Dermis microvascular lymphatic vessel endothelial cell (primary cell): ENCODE measurements around the gene INIP. TPM values are rescaled to one million over a fixed set of nuclear protein-coding genes. Genes with fewer than 3 reads are reported as not detected.
"Not testable (repeated sequence)": the region's sequence is repeated elsewhere in the genome, so short reads cannot be mapped to it uniquely, and the experiment has no call there.

Experiments used
- DNase-seq, 2 donors: peaks; one replicate each; pipeline versions ENCODE4 v3.0.0 to v3.0.0-alpha.2; 2010; ENCODE audit warnings: low read depth in 2 of 2
- total RNA-seq: library from RNA; depleted of rRNA; stranded (reverse); fragments of >200 nt; gene quantifications from 2 replicates; pipeline ENCODE4 v1.2.1, GENCODE V29; 2014

The INIP gene
- total RNA-seq, 1 donor from 2014 or later: 16.3 TPM

- DNase-seq: no peak
These were observed 25.4 kb upstream of the INIP start for GRCh38 chr9:112743216-112743836.

DNA sequence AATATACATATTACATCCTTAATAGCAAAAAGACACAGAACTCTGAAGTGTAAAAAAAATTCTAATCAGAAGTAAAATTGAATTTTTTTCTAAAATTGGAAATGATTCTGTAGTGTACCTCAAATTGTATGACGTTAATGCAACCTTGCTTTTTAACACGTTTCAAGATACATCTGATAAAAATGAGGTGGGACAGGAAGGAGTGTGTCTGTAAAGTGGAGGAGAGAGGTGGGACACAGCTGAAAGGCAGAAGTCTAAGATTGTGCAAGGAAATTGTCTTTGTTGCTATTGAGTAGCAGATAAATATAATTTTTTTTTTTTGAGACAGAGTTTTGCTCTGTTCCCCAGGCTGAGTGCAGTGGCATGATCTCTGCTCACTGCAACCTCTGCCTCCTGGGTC is 17.0 kb upstream of the INIP start:
- DNase-seq: no peak

- no peak for DNase-seq
These were observed 14.1 kb upstream of the INIP start for GRCh38 chr9:112731971-112732370.

GRCh38 chr9:112728401-112728800 is 10.5 kb upstream of the INIP start:
- DNase-seq: no peak

DNA sequence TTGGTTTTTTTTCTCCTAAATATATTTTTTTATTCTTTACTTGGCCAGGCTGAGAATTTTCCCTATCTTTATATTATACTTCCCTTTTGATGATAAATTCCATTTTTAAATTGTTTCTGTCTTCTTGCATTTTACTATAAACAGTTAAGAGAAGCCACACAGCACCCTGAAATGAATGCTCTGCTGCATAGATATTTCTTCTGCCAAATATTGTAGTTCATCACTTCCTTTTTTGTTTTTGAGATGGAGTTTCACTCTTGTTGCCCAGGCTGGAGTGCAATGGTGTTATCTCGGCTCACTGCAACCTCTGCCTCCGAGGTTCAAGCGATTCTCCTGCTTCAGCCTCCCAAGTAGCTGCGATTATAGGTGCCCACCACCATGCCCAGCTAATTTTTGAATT is 8.5 kb upstream of the INIP start:
- DNase-seq: no peak

- DNase-seq: no peak
These were observed 8.0 kb upstream of the INIP start for GRCh38 chr9:112725961-112726360.

- DNase-seq: not testable (repeated sequence)
These were observed 4.8 kb upstream of the INIP start for GRCh38 chr9:112722749-112723148.

DNA sequence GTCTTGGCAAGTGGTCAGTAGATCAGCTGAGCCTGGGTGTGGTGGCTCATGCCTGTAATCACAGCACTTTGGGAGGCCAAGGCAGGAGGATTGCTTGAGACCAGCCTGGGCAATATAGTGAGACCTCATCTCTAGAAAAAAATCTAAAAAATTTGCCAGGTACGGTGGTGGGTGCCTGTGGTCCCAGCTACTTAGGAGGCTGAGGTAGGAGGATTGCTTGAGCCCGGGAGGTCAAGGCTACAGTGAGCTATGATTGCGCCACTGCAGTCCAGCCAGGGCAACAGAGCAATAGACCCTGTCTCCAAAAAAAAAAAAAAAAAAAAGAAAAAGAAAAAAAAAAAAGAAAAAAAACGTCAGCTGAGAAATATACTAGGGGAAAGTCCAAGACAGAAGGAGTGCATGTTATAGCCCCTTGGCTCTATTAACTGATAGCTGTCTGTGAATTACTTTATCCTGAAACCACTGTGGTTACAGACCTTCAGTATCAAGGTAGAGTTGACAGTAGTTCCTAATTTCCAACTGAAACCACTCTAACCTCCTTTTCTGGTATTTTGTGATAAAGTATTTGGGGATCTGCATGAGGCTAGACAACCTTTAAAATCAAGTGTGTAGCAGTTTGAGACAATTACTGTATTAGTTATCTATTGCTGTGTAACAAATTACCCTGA is 2.3 kb upstream of the INIP start:
- no peak for DNase-seq

DNA sequence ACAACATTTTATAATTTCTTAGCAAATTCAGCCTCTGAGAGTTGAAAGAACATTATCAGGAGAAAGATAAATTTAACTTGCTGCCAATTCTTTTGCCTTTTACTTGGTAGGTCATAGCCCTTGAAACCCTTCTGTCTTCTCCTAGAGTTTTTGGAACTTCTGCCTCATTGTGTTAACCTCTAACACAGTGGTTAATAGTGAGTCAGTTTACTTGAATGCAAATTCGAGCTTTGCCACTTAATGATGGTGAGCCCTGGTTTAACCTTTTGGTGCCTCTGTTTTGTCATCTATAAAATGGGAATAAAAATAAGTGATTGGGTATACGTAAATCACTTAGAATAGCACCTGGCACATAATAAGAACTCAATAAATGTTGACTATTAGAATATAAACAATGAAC is 1.8 kb upstream of the INIP start:
- no peak for DNase-seq

DNA sequence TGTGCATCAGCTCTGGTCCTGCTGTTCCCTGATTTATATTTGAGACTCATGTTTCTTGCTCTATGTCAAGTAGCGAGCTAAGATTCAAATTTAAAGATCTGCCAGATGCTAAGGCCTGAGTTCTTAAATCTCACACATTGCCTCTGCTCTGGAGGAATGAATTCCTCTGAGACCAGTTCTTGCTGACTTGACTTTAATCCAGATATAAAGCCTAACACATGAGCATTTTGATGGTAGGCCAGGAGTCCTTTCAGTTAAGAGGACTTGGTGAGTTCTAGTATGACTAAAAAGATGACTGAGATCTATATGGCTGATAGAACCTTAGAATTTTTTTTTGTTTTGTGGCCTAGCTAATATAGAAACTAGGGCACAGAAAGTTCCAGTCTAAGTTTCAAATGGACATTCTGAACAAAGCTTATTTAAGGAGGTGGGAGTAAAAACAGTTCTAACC is 1.3 kb upstream of the INIP start:
- DNase-seq: no peak

DNA sequence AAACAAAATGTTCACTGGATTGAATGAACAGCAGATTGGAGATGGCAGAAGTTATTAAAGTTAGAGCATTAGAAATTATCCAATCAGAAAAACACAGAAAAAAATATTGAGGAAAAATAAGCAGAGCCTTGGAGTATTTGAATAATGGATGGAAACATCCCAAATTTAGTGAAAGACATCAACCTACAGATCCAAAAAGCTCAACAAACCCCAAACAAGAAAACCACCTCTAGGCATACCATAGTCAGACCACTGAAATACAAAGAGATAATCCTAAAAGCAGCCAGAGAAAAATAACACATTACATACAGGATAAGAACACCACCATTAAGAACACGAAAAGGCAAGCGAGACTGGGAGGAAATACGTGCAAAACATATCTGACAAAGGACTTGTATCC is 5.2 kb downstream of the INIP start:
- DNase-seq: no peak

DNA sequence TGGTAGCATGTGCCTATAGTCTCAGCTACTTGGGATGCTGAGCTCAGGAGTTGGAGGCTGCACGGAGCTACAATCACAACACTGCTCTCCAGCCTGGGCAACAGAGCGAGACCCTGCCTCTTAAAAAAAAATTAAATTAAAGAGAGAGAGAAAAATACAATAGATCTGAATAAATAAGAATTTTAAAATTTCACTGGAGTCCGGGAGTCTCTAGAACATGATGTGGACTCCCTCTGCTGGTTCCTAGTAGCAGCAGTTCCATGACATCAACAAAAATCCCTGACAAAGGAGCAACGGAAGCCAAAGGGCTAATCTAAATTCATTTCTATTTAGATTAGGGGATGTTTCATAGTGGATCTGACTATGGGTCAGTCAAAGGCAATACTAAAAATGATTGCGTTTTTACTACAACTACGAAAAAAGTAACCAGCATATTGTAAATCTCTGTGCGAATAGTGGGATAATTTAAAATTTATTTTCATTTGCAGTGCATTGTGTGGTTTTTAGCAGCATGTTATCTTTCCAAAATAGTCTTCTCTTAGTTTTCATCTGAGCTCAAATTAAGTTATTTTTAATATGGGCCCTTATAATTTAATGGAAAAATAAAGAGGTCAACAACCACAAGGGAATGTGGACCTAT is 6.7 kb downstream of the INIP start:
- peak; percentile 50 to 57 for DNase-seq

- peak; percentile 36 for DNase-seq
These were observed 12.0 kb downstream of the INIP start for GRCh38 chr9:112705768-112706427.

DNA sequence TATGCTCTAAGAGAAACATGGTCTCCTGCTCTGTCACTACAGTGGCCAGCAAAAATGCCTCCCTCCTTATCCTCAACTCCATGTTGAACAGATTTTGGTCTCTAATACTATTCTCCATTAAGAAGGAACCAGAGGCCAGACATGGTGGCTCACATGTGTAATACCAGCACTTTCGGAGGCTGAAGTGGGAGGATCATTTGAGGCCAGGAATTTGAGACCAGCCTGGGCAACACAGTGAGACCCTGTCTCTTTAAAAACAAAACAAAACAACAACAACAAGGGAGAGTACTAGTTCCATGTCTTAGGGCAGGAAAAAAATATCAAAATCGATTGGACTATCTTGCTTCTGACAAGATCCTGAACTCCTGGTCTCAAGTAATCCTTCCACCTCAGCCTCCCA is 14.6 kb downstream of the INIP start:
- no peak for DNase-seq

DNA sequence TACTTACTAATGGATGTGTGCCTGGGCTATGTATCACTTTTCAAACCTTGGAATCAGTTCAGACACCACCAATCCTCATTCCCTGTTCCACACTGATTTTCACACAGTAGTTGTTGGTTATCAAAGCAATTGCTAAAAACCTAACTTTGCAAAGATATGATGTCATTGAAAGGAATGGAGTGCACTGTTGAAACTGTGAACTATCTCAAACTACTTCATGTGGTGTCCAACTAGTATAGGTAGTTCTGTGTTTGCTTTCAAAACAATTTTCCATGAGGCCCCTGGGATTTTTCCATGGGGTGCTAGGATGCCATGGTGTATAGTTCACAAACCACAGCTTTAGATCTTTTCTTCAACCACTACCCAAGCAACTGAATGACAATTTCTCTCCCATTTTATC is 17.8 kb downstream of the INIP start:
- no peak for DNase-seq

GRCh38 chr9:112699230-112699629 is 18.7 kb downstream of the INIP start:
- no peak for DNase-seq

DNA sequence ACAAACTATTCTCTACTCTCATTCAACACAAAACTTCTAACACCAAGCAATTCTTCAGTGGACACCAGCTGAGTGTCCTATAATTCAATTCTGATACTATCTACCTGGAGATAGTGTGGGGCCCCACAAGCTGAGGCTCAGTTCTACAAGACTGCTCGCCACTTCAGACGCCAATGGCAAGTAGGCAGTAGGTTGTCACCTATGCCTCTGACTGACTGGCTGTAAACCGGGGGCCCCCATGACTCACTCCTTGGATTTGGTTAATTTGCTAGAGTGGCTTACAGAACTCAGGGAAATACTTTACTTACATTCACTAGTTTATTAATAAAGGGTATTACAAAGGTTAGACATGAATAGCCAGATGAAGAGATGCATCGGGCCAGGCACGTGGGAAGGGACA is 21.5 kb downstream of the INIP start:
- no peak for DNase-seq

- DNase-seq: no peak
These were observed 23.0 kb downstream of the INIP start for GRCh38 chr9:112694706-112695555.

DNA sequence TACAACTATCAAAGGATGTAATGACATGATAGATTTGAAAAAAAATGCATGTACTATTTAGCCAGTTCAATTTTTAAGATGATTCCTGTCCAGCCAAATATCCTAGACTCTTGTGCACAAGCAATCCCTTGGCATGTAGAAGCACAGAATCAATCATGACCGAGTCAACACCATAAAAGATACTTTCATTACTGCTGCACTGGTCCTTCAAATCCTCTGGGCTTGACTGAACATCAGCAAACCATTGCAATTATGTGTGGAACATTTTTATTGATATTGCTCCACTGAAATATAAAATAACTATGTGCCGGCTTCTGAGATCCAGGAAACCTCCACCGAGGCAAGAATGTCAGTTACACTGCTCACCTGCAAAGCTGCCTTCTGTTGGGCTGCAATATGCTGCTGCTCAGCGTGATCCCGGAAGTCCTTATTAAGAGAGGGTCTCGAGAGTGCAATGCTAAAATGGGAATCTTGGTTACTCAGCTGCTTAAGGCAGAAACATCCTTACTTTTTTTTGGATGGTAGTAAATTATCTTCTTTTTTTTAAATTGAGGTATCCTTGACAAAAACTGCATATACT is 28.7 kb downstream of the INIP start:
- DNase-seq: no peak

GRCh38 chr9:112680731-112681402 is 37.0 kb downstream of the INIP start:
- DNase-seq: no peak

- no peak for DNase-seq
These were observed 40.9 kb downstream of the INIP start for GRCh38 chr9:112677040-112677439.
